Pancreas (tissue), 10 donors: ENCODE data around the gene PAPOLB. TPM values are rescaled to one million over a fixed set of nuclear protein-coding genes. Genes with fewer than 3 reads are reported as not detected.

ENCODE experiments used
- ATAC-seq, 4 donors: fragments of 200-7000 bp; cut with Tn5 transposase; one replicate each; pipeline versions ENCODE4 v1.8.0 to v1.9.1; 2020; ENCODE audit warnings: mild to moderate bottlenecking in 4 of 4, moderate library complexity in 4 of 4
- DNase-seq, 6 donors: peaks; one replicate each; pipeline ENCODE4 v3.0.0-alpha.2; 2020
- FAIRE-seq: peaks from 2 replicates; lab custom pipeline; 2012; peaks lifted over from hg19 to GRCh38; lab: Jason Lieb, UNC
- H3K27ac ChIP-seq, 4 donors: fragments of 200-600 bp; sonication (generic); 1 replicate in 3 of 4; 2 replicates in 1 of 4; pipeline versions ENCODE4 v1.5.0 to v1.8.0; 2020
- H3K27me3 ChIP-seq, 4 donors: fragments of 200-600 bp; one replicate each; pipeline ENCODE4 v1.8.0; 2021
- H3K36me3 ChIP-seq, 3 donors: fragments of 200-600 bp; sonication (generic) in 1 of 3; one replicate each; pipeline versions ENCODE4 v1.5.0 to v1.8.0; 2020 to 2021
- H3K4me1 ChIP-seq, 3 donors: fragments of 200-600 bp; one replicate each; pipeline ENCODE4 v1.8.0; 2021
- H3K4me3 ChIP-seq, 4 donors: fragments of 200-600 bp; sonication (generic) in 2 of 4; one replicate each; pipeline versions ENCODE4 v1.5.0 to v1.8.0; 2020 to 2021
- H3K9me3 ChIP-seq, 4 donors: fragments of 200-600 bp; one replicate each; pipeline ENCODE4 v1.8.0; 2021
- CTCF ChIP-seq, 4 donors: fragments of 200-600 bp; sonication (generic) in 3 of 4; IDR thresholded peaks; one replicate each; pipeline versions ENCODE4 v1.5.0 to v1.8.0; 2021; ENCODE audit warnings: antibody characterized with exemption in 4 of 4
- WGBS, 2 donors: extraction: QIAGEN DNeasy Blood & Tissue Kit; methylation state at CpG; one replicate each; pipeline ENCODE4 v1.1.7; 2013; 5-methylcytosine and 5-hydroxymethylcytosine counted together
- intact Hi-C, 3 donors: fragments of 100-400 bp; cut with DNase I; formaldehyde crosslinking; loops; one replicate each; pipeline versions ENCODE4 v1.11.1 to v1.14.2; 2022
- polyA plus RNA-seq, 2 donors: library from polyadenylated mRNA; stranded (reverse); fragments of 200-250 nt; gene quantifications; one replicate each; pipeline ENCODE4 v1.2.3, GENCODE V29; 2013
- total RNA-seq, 6 donors: library from RNA; stranded (reverse); fragmentation: NEBNext Ultra II Directional in 4 of 6; extraction: Animal tissue kit (Norgen Biotek cat#: 25700) in 4 of 6; gene quantifications; one replicate each; pipeline versions ENCODE4 v1.2.1 to v1.2.4, GENCODE V29; 2021 to 2023
- donor health status: healthy with polysubstance abuse.
- donor health status: DM: no; HTN: no; CAD: no; lungs with moderate emphysema.
- donor health status: DM: no; HTN: no; CAD: no.
- donor health status: control.
- donor health status: control.
- donor health status: Bipolar disorder and iron deficiency.
- donor health status: DM: yes; HTN: yes; CAD: no.
- donor health status: DM: no; HTN: no; CAD: no.
- donor health status: DM: no; HTN: no; CAD: no.
- donor health status: DM: yes; HTN: yes; CAD: no.

The PAPOLB gene
- total and polyA plus RNA-seq, 8 donors = 0.03 to 0.09 (median 0.05) TPM; not detected in 5

- no peaks in the 10 kb centered on the region for H3K4me1 ChIP-seq
- H3K27ac ChIP-seq = no peak overlapping the region
- H3K27me3 ChIP-seq = no peaks in the 10 kb centered on the region
- intact Hi-C loops = loop anchor here in 1 of 3 donors (5.0 kb wide), 1 partner anchor 45 kb away; no protein-coding TSS in a partner anchor
- FAIRE-seq (no peak), DNase-seq (no peak), ATAC-seq (no peak)
- H3K4me3 ChIP-seq = no peak overlapping the region
- H3K36me3 ChIP-seq = no peaks in the 10 kb centered on the region
- H3K9me3 ChIP-seq = no peaks in the 10 kb centered on the region
- 91 to 97% methylated on average over 16 of the region's 16 CpGs for WGBS, 2 donors
- TF ChIP-seq CTCF (IDR thresholded peaks at IDR 0.05) = no peak
Observed at GRCh38 chr7:4832711-4833110, 29.1 kb downstream of the PAPOLB start.

- ATAC-seq (no peak), DNase-seq (no peak), FAIRE-seq (no peak)
- 68% methylated on average over 17 of the region's 17 CpGs for WGBS, 2 donors
- no peaks in the 10 kb centered on the region for H3K27me3 ChIP-seq
- no peaks in the 10 kb centered on the region for H3K9me3 ChIP-seq
- no peaks in the 10 kb centered on the region for H3K36me3 ChIP-seq
- intact Hi-C loops = loop anchor here in 1 of 3 donors (5.0 kb wide), 1 partner anchor 45 kb away; no protein-coding TSS in a partner anchor
- no peak overlapping the region for H3K4me3 ChIP-seq
- no peak overlapping the region for H3K27ac ChIP-seq
- no peaks in the 10 kb centered on the region for H3K4me1 ChIP-seq
- TF ChIP-seq CTCF (IDR thresholded peaks at IDR 0.05) = no peak
Observed at GRCh38 chr7:4831723-4832495, 29.9 kb downstream of the PAPOLB start.

- whole genome bisulfite sequencing, 2 donors = 31 to 32% methylated on average over 14 of the region's 14 CpGs
- intact Hi-C loops = loop anchor here in 1 of 3 donors (5.0 kb wide), 1 partner anchor 47 kb away; no protein-coding TSS in a partner anchor
- FAIRE-seq = no peak
Observed at GRCh38 chr7:4830176-4830575, 31.7 kb downstream of the PAPOLB start.

GRCh38 chr7:4828720-4829383 lies 33.0 kb downstream of the PAPOLB start:
- no peaks in the 10 kb centered on the region for H3K36me3 ChIP-seq
- no peaks in the 10 kb centered on the region for H3K4me1 ChIP-seq
- intact Hi-C loops = no loop called here
- ATAC-seq (no peak), DNase-seq (no peak), FAIRE-seq (no peak)
- TF ChIP-seq CTCF (IDR thresholded peaks at IDR 0.05) = no peak
- WGBS, 2 donors = 71 to 91% methylated on average over 17 of the region's 17 CpGs
- no peaks in the 10 kb centered on the region for H3K9me3 ChIP-seq
- no peak overlapping the region for H3K27ac ChIP-seq
- H3K4me3 ChIP-seq = no peak overlapping the region
- H3K27me3 ChIP-seq = no peaks in the 10 kb centered on the region

More at GRCh38 chr7:4830176-4830575, 31.7 kb downstream of the PAPOLB start:
- no peaks in the 10 kb centered on the region for H3K36me3 ChIP-seq
- DNase-seq (peak in 5 of 6 donors; percentile 66 to 76 (median 71)), ATAC-seq (peak; percentile 81 to 99 (median 92))
- H3K4me3 ChIP-seq = no peak overlapping the region
- no peak overlapping the region for H3K27ac ChIP-seq
- no peaks in the 10 kb centered on the region for H3K4me1 ChIP-seq
- TF ChIP-seq CTCF (IDR thresholded peaks at IDR 0.05) = peak; percentile 44 to 86 (median 56)
- H3K9me3 ChIP-seq = no peaks in the 10 kb centered on the region
- H3K27me3 ChIP-seq = no peaks in the 10 kb centered on the region
